HEK293 (cell line): Measurements from ENCODE around the gene SFRP4.

Experiments
- CTCF ChIA-PET: fragments of 350-600 bp; formaldehyde crosslinking; extraction: SDS; loops from one replicate; lab custom pipeline; 2021; ENCODE audit warnings: antibody characterized with exemption; lab: Yijun Ruan, JAX
- POLR2A ChIA-PET: fragments of 300-600 bp; formaldehyde crosslinking; extraction: SDS; loops from one replicate; lab custom pipeline; 2020; ENCODE audit warnings: antibody characterized with exemption, inconsistent platforms; lab: Yijun Ruan, JAX
- H3K27ac ChIP-seq: fragments of 200-500 bp; sonication (Bioruptor generic); 2 replicates; pipeline ENCODE4 v1.5.1; 2014; ENCODE audit warnings: low read depth, low read length, control low read depth, inconsistent platforms; ENCODE audit errors: extremely low read depth
- H3K36me3 ChIP-seq, 2 experiments: fragments of 200-500 bp in 1 of 2; sonication (Bioruptor generic) in 1 of 2; 1 replicate in 1 of 2; 2 replicates in 1 of 2; pipeline ENCODE4 v1.5.1; 2014 to 2017; ENCODE audit warnings: inconsistent platforms in 2 of 2, low read length in 2 of 2; ENCODE audit not compliant: control insufficient read depth in 2 of 2, insufficient read depth in 1 of 2
- H3K4me1 ChIP-seq: fragments of 200-500 bp; sonication (Bioruptor generic); 2 replicates; pipeline ENCODE4 v1.5.1; 2014; ENCODE audit warnings: mild to moderate bottlenecking, low read length, inconsistent platforms; ENCODE audit not compliant: control insufficient read depth, insufficient read depth
- H3K4me3 ChIP-seq: 2 replicates; pipeline ENCODE4 v1.5.1; 2011; ENCODE audit warnings: low read depth, mild to moderate bottlenecking, control low read depth, low read length, moderate library complexity
- H3K9me3 ChIP-seq: fragments of 200-500 bp; sonication (Bioruptor generic); 2 replicates; pipeline ENCODE4 v1.5.1; 2014; ENCODE audit warnings: low read depth, low read length, inconsistent platforms; ENCODE audit not compliant: control insufficient read depth, insufficient read depth
- FEZF1 ChIP-seq: fragments of 450-650 bp; formaldehyde crosslinking; IDR thresholded peaks from 2 replicates; pipeline ENCODE4 v1.5.1; 2016; ENCODE audit warnings: missing biosample characterization, missing genetic modification characterization
- GLIS1 ChIP-seq: fragments of 450-650 bp; formaldehyde crosslinking; IDR thresholded peaks from 2 replicates; pipeline ENCODE4 v1.5.1; 2016; ENCODE audit warnings: missing biosample characterization, missing genetic modification characterization
- YY2 ChIP-seq: fragments of 450-650 bp; formaldehyde crosslinking; IDR thresholded peaks from 2 replicates; pipeline ENCODE4 v1.5.1; 2016; ENCODE audit warnings: missing biosample characterization, missing genetic modification characterization
- ZIC2 ChIP-seq: fragments of 450-650 bp; formaldehyde crosslinking; IDR thresholded peaks from 2 replicates; pipeline ENCODE4 v1.5.1; 2016; ENCODE audit warnings: missing biosample characterization, missing genetic modification characterization
- ZNF19 ChIP-seq: fragments of 450-650 bp; formaldehyde crosslinking; IDR thresholded peaks from 2 replicates; pipeline ENCODE4; 2016; ENCODE audit warnings: missing biosample characterization, missing genetic modification characterization, low read depth
- ZNF2 ChIP-seq: fragments of 450-650 bp; formaldehyde crosslinking; IDR thresholded peaks from 2 replicates; pipeline ENCODE4 v1.5.1; 2016; ENCODE audit warnings: missing biosample characterization, missing genetic modification characterization
- ZNF223 ChIP-seq: fragments of 450-650 bp; formaldehyde crosslinking; IDR thresholded peaks from 2 replicates; pipeline ENCODE4 v1.5.1; 2016; ENCODE audit warnings: missing biosample characterization, missing genetic modification characterization
- ZNF239 ChIP-seq: fragments of 450-650 bp; formaldehyde crosslinking; IDR thresholded peaks from 2 replicates; pipeline ENCODE4 v1.5.1; 2016; ENCODE audit warnings: missing biosample characterization, missing genetic modification characterization
- ZNF24 ChIP-seq: fragments of 450-650 bp; formaldehyde crosslinking; IDR thresholded peaks from 2 replicates; pipeline ENCODE4 v1.5.1; 2016; ENCODE audit warnings: missing biosample characterization, missing genetic modification characterization
- ZNF341 ChIP-seq: fragments of 450-650 bp; formaldehyde crosslinking; IDR thresholded peaks from 2 replicates; pipeline ENCODE4; 2016; ENCODE audit warnings: low read depth, missing biosample characterization, missing genetic modification characterization
- ZNF394 ChIP-seq: fragments of 450-650 bp; formaldehyde crosslinking; IDR thresholded peaks from 2 replicates; pipeline ENCODE4 v1.5.1; 2016; ENCODE audit warnings: missing biosample characterization, missing genetic modification characterization, mild to moderate bottlenecking, moderate library complexity, borderline replicate concordance
- ZNF404 ChIP-seq: fragments of 450-650 bp; formaldehyde crosslinking; IDR thresholded peaks from 2 replicates; pipeline ENCODE4 v1.5.1; 2017; ENCODE audit warnings: missing biosample characterization, missing genetic modification characterization
- ZNF423 ChIP-seq: fragments of 450-650 bp; formaldehyde crosslinking; IDR thresholded peaks from 2 replicates; pipeline ENCODE4 v1.5.1; 2016; ENCODE audit warnings: missing biosample characterization, missing genetic modification characterization
- ZNF530 ChIP-seq: fragments of 450-650 bp; formaldehyde crosslinking; IDR thresholded peaks from 2 replicates; pipeline ENCODE4 v1.5.1; 2016; ENCODE audit warnings: low read depth, missing biosample characterization, missing genetic modification characterization
- ZNF549 ChIP-seq: fragments of 450-650 bp; IDR thresholded peaks from 2 replicates; pipeline ENCODE4 v1.5.1; 2018; ENCODE audit warnings: missing biosample characterization, missing genetic modification characterization, mild to moderate bottlenecking, inconsistent platforms, moderate library complexity
- ZNF585B ChIP-seq: fragments of 450-650 bp; formaldehyde crosslinking; IDR thresholded peaks from 2 replicates; pipeline ENCODE4 v1.5.1; 2016; ENCODE audit warnings: missing biosample characterization, missing genetic modification characterization
- ZNF670 ChIP-seq: fragments of 450-650 bp; formaldehyde crosslinking; IDR thresholded peaks from 2 replicates; pipeline ENCODE4 v1.5.1; 2016; ENCODE audit warnings: missing biosample characterization, missing genetic modification characterization, low read depth
- ZNF707 ChIP-seq: fragments of 450-650 bp; formaldehyde crosslinking; IDR thresholded peaks from 2 replicates; pipeline ENCODE4 v1.5.1; 2016; ENCODE audit warnings: missing biosample characterization, missing genetic modification characterization
- ZNF747 ChIP-seq: fragments of 450-650 bp; formaldehyde crosslinking; IDR thresholded peaks from 2 replicates; pipeline ENCODE4 v1.5.1; 2016; ENCODE audit warnings: missing biosample characterization, missing genetic modification characterization
- ZNF837 ChIP-seq: fragments of 450-650 bp; formaldehyde crosslinking; IDR thresholded peaks from 2 replicates; pipeline ENCODE4 v1.5.1; 2016; ENCODE audit warnings: missing biosample characterization, missing genetic modification characterization
- ZSCAN23 ChIP-seq: fragments of 450-650 bp; formaldehyde crosslinking; IDR thresholded peaks from 2 replicates; pipeline ENCODE4 v1.5.1; 2016; ENCODE audit warnings: missing biosample characterization, missing genetic modification characterization
- TF ChIP-seq, protein P1 (sequence below): fragments of 450-650 bp; formaldehyde crosslinking; IDR thresholded peaks from 2 replicates; pipeline ENCODE4 v1.5.1; 2016; ENCODE audit warnings: missing biosample characterization, missing genetic modification characterization
- TF ChIP-seq, protein P2 (sequence below): fragments of 450-650 bp; IDR thresholded peaks from 2 replicates; pipeline ENCODE4 v1.5.1; 2018; ENCODE audit warnings: missing biosample characterization, missing genetic modification characterization

SFRP4 gene

DNA sequence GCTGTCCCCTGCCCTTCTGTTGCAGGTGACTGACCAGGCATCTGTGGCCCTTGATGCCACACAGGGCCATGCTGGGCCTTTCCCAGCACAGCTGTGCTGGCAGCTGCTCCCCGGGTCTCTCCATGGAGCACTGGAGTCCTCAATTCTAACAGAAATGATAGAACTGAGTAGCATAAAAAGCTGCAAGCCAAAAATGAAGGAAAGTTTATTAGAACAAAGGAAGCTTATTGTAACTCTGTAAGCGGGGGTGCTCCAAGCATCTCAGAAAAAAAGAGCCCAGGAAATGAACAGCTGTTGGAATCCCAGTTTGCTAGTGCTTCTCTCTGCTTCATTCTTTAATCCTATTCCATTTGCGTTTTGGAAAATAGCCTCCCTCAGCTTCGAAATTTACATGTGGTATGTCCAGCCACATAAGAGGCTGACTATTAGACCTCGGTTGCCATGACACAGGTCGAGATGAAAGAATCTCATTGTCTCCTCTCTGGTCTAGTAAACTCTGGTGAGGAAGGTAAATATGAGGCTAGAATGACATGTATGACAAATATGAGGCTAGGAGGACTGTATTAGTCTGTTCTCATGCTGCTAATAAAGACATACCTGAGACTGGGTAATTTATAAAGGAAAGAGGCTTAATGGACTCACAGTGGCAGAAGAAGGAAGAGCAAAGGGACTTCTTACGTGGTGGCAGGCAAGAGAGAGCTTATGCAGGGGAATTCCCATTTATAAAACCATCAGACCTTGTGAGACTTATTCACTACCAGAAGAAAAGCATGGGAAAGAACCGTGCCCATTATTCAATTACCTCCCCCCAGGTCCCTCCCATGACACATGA lies 27.5 kb upstream of the SFRP4 start:
- Histone ChIP-seq H3K36me3 (no peaks in the 10 kb centered on the region), H3K27ac (no peak overlapping the region), H3K4me1 (no peaks in the 10 kb centered on the region; the same call in 1 of the 2 replicates), H3K4me3 (no peak overlapping the region), H3K9me3 (no peaks in the 10 kb centered on the region)
- ChIA-PET POLR2A (no interaction called here), CTCF (interaction anchor here (0.9 kb wide), 1 partner anchor 126 kb away, joined by 3 read pairs; no protein-coding TSS in a partner anchor)
- TF ChIP-seq GLIS1 (no peak), ZSCAN23 (no peak), ZNF707 (tag by site-specific recombination) (no peak), ZNF670 (no peak), YY2 (no peak)

DNA sequence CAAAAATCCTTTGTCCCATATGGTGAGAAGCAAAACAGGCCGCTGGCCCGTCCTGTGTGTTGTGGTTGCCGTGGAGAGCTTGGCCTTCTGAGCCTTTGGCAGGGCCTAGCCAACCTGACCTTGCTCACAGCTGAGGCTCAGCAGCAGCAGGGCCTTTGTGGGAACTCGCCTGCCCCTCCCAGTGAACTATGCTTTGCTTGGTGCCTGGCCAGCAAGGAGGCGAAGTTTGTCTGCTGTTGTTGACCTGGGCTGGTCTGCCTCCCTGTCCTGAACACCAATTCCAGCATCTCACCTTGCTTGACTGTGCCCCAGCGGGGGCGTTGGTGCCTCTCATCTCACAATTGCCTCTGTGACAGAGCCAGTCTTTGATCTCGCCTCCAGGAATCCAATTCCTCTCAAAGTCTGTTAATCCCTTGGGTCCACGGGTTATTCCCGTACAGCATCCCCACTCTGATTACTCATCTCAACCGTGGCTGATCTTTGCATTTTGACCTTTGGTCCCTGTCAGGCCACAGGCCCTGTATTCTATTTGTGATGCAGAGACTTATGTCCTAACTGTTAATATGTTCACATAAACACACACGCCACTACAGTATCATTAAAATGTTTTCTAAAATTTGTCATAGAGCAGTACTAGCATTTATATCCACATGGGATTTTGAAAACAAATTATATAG lies 26.5 kb upstream of the SFRP4 start:
- CTCF ChIA-PET = no interaction called here
- H3K27ac ChIP-seq = no peak overlapping the region
- H3K4me1 ChIP-seq = no peaks in the 10 kb centered on the region; the same call in 1 of the 2 replicates

DNA sequence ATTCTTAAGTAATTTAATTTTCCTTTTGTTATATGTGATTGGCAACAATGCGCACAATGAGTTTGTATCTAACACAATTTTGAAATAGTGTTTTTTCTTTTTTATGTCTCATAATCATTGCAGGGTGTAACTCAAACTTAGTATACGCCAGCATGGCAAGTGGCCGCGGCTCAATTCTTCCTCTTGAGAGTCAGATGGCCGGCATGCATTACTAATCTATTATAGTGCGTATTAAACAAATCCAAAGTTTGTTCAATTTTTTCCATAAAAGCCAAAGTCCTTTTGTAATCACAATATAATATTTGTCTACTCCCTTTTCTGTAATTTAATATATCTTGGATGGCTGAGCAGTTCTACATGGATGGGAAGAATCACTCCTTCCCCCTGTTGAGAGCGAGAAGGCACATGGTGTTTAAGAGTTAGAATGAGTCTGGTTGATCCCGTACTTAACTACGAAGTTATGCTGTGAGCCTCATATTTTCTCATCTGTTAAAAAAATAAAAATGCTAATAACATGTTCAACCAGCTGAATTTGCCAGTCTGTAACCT lies 16.5 kb upstream of the SFRP4 start:
- Histone ChIP-seq H3K27ac (no peak overlapping the region), H3K9me3 (no peaks in the 10 kb centered on the region), H3K4me1 (no peaks in the 10 kb centered on the region), H3K4me3 (no peak overlapping the region)
- no peak for TF ChIP-seq ZNF341
- TF ChIP-seq, protein P1, sequence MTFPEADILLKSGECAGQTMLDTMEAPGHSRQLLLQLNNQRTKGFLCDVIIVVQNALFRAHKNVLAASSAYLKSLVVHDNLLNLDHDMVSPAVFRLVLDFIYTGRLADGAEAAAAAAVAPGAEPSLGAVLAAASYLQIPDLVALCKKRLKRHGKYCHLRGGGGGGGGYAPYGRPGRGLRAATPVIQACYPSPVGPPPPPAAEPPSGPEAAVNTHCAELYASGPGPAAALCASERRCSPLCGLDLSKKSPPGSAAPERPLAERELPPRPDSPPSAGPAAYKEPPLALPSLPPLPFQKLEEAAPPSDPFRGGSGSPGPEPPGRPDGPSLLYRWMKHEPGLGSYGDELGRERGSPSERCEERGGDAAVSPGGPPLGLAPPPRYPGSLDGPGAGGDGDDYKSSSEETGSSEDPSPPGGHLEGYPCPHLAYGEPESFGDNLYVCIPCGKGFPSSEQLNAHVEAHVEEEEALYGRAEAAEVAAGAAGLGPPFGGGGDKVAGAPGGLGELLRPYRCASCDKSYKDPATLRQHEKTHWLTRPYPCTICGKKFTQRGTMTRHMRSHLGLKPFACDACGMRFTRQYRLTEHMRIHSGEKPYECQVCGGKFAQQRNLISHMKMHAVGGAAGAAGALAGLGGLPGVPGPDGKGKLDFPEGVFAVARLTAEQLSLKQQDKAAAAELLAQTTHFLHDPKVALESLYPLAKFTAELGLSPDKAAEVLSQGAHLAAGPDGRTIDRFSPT (tag by site-specific recombination) = no peak
- TF ChIP-seq, all 188 proteins: peak for 0
- no peaks in the 10 kb centered on the region; a peak in 1 of 3 replicates for H3K36me3 ChIP-seq
- ChIA-PET CTCF (interaction anchor here (1.3 kb wide), 1 partner anchor 138 kb away, joined by 4 read pairs; no protein-coding TSS in a partner anchor), POLR2A (no interaction called here)

More for the DNA sequence above, 26.5 kb upstream of the SFRP4 start:
- POLR2A ChIA-PET = no interaction called here
- Histone ChIP-seq H3K36me3 (no peaks in the 10 kb centered on the region), H3K4me3 (no peak overlapping the region), H3K9me3 (no peaks in the 10 kb centered on the region)
- TF ChIP-seq ZNF19 (tag by site-specific recombination) (no peak), ZNF837 (tag by site-specific recombination) (no peak), ZNF2 (tag by site-specific recombination) (no peak), ZNF549 (tag by site-specific recombination) (no peak)
- TF ChIP-seq, protein P2, sequence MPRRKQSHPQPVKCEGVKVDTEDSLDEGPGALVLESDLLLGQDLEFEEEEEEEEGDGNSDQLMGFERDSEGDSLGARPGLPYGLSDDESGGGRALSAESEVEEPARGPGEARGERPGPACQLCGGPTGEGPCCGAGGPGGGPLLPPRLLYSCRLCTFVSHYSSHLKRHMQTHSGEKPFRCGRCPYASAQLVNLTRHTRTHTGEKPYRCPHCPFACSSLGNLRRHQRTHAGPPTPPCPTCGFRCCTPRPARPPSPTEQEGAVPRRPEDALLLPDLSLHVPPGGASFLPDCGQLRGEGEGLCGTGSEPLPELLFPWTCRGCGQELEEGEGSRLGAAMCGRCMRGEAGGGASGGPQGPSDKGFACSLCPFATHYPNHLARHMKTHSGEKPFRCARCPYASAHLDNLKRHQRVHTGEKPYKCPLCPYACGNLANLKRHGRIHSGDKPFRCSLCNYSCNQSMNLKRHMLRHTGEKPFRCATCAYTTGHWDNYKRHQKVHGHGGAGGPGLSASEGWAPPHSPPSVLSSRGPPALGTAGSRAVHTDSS (tag by site-specific recombination) = no peak

DNA sequence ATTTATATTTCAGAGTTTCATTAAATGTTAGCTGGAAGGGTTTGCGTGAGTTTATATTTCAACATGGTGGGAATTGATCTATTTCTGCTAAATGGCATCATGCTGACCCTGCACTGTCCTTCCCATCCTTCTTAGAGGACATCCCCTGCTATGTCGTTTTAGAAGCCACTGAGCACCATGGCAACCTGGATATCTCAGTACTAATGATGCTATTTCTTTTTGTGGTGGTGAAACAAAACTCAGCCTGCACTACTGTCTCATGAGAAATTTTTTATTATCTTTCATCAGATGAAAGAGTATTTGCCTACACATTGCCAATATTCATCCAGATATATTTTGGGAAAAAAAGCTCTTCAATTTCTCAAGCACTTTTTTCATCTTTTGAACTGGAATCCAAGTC lies 15.9 kb upstream of the SFRP4 start:
- no peaks in the 10 kb centered on the region for H3K9me3 ChIP-seq
- TF ChIP-seq ZNF223 (tag by site-specific recombination) = no peak
- TF ChIP-seq ZNF404 (tag by site-specific recombination) = no peak
- no peak for TF ChIP-seq ZNF24 (tag by site-specific recombination)
- TF ChIP-seq FEZF1 (tag by site-specific recombination) = no peak
- TF ChIP-seq ZNF747 = no peak
- TF ChIP-seq ZIC2 (tag by site-specific recombination) = no peak
- TF ChIP-seq ZNF423 (tag by site-specific recombination) = no peak
- TF ChIP-seq ZNF530 (tag by site-specific recombination) = no peak
- no peak for TF ChIP-seq ZNF239 (tag by site-specific recombination)
- no peak for TF ChIP-seq ZNF585B
- TF ChIP-seq ZNF394 (tag by site-specific recombination) = no peak
- ChIA-PET CTCF (interaction anchor here (0.7 to 0.8 kb wide), 2 partner anchors 21 to 135 kb away, joined by 3 read pairs; no protein-coding TSS in a partner anchor), POLR2A (no interaction called here)
- no peak overlapping the region for H3K27ac ChIP-seq
- H3K36me3 ChIP-seq = no peaks in the 10 kb centered on the region; a peak in 1 of 3 replicates
- H3K4me3 ChIP-seq = no peak overlapping the region
- H3K4me1 ChIP-seq = no peaks in the 10 kb centered on the region
